ENCODE data around the gene RAMP1. TPM values are rescaled to one million over a fixed set of nuclear protein-coding genes. Genes with fewer than 3 reads are reported as not detected.
A peak's percentile ranks its signal among the peaks of the same experiment; 100 is the strongest.

RAMP1 gene
- total and polyA plus RNA-seq, 2 of the 4 experiments (the other 2 are of a cell fraction), result 15.8 to 77.1 TPM

- TF ChIP-seq ELK1 (IDR thresholded peaks at IDR 0.05; ENCODE audit: borderline replicate concordance, low read depth, low read length) (no peak), MXI1 (IDR thresholded peaks at IDR 0.05; ENCODE audit: borderline replicate concordance, low read depth, low read length) (no peak), RFX5 (IDR thresholded peaks at IDR 0.05; ENCODE audit: low read depth, low read length) (no peak), POLR2A (IDR thresholded peaks at IDR 0.05; ENCODE audit: low read depth, low read length) (no peak), RCOR1 (IDR thresholded peaks at IDR 0.05; ENCODE audit: insufficient replicate concordance, low read length) (no peak), RAD21 (IDR thresholded peaks at IDR 0.05; ENCODE audit: low read length) (no peak), CEBPB (IDR thresholded peaks at IDR 0.05; ENCODE audit: low read depth, low read length) (no peak)
- TF ChIP-seq, protein P1, sequence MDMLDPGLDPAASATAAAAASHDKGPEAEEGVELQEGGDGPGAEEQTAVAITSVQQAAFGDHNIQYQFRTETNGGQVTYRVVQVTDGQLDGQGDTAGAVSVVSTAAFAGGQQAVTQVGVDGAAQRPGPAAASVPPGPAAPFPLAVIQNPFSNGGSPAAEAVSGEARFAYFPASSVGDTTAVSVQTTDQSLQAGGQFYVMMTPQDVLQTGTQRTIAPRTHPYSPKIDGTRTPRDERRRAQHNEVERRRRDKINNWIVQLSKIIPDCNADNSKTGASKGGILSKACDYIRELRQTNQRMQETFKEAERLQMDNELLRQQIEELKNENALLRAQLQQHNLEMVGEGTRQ (IDR thresholded peaks at IDR 0.05; ENCODE audit: low read depth, low read length), result no peak
- H3K9me1 ChIP-seq (ENCODE audit: insufficient read depth, low read length), result peaks cover 4% of the 10 kb centered on the region
- no peak overlapping the region; the same call in 1 of the 2 replicates for H4K5ac ChIP-seq (ENCODE audit: low read depth, low read length)
- H3K14ac ChIP-seq (replicated peaks; ENCODE audit: low read depth, low read length), result peak overlapping the region; percentile 77; the same call in 1 of the 2 replicates
- DNase-seq (peak; percentile 80), ATAC-seq (ENCODE audit: low read depth) (peak; percentile 84)
- peak overlapping the region; percentile 85; the same call in 1 of the 2 replicates for H3K23ac ChIP-seq (ENCODE audit: low read depth, low read length)
- peak overlapping the region; percentile 99; the same call in 1 of the 2 replicates for H3K18ac ChIP-seq (ENCODE audit: low read depth, low read length)
- no peak overlapping the region for H2AK9ac ChIP-seq (replicated peaks; ENCODE audit: low read depth, low read length, poor library complexity)
- H3K4me2 ChIP-seq (ENCODE audit: low read depth, low read length), result no peak overlapping the region; the same call in 1 of the 2 replicates
- no peaks in the 10 kb centered on the region for H3K79me1 ChIP-seq (ENCODE audit: low read depth in 1 of 2, low read length in 2 of 2)
- intact Hi-C loops (cut with micrococcal nuclease), result no loop called here
- H3K4me1 ChIP-seq (ENCODE audit: control insufficient read depth, insufficient read depth, low read length), result peaks cover 10% of the 10 kb centered on the region
- POLR2A ChIA-PET (ENCODE audit: unreplicated experiment), result interaction anchor here (1.2 kb wide), 1 partner anchor 11 kb away, joined by 4 read pairs; no protein-coding TSS in a partner anchor
- 0 out of 2 replicates have a peak overlapping the region, but pooled peaks have one; percentile 93 for H2AK5ac ChIP-seq (ENCODE audit: low read depth, low read length)
- H2BK5ac ChIP-seq (ENCODE audit: low read depth, low read length, poor library complexity, severe bottlenecking), result peak overlapping the region; percentile 74
- peak overlapping the region in 1 of 2 experiments; percentile 98; a peak in 2 of 4 replicates for H4K8ac ChIP-seq (ENCODE audit: low read depth in 2 of 2, low read length in 2 of 2)
- no peaks in the 10 kb centered on the region for H3K36me3 ChIP-seq (ENCODE audit: control insufficient read depth, insufficient read depth, low read length)
- no peaks in the 10 kb centered on the region for H3K27me3 ChIP-seq (ENCODE audit: control insufficient read depth, insufficient read depth, low read length)
- peak overlapping the region; percentile 82; the same call in 1 of the 2 replicates for H4K91ac ChIP-seq (ENCODE audit: insufficient read depth, low read depth, low read length)
- H3K4me3 ChIP-seq (ENCODE audit: insufficient read depth, low read depth, low read length), result no peak overlapping the region
- H3K27ac ChIP-seq (ENCODE audit: insufficient read depth, low read length), result peak overlapping the region; percentile 83; the same call in 1 of the 2 replicates
- CTCF ChIA-PET, result no interaction called here
- dilution Hi-C loops (cut with HindIII; ENCODE audit: low sequenced_read_pairs, unreplicated experiment), result no loop called here
- H2BK120ac ChIP-seq (ENCODE audit: low read depth, low read length), result peak overlapping the region; percentile 78
- H2AFZ ChIP-seq (replicated peaks; ENCODE audit: low read length, poor library complexity), result no peak overlapping the region
- in situ Hi-C loops (cut with MboI; ENCODE audit: low sequenced_read_pairs), result no loop called here
- 0 out of 2 replicates have a peak overlapping the region, but pooled peaks have one; percentile 26 for H3K56ac ChIP-seq (ENCODE audit: extremely low read depth, insufficient read depth, low read length)
- H2BK20ac ChIP-seq (ENCODE audit: low read depth, low read length), result peak overlapping the region; percentile 85
- no TSS peak for BruUV-seq (replicated peaks)
- peak overlapping the region; percentile 28; the same call in 1 of the 3 replicates for H2BK15ac ChIP-seq (ENCODE audit: low read depth, low read length)
- peak overlapping the region; percentile 86; the same call in 1 of the 2 replicates for H3K4ac ChIP-seq (ENCODE audit: low read depth, low read length)
- H4K20me1 ChIP-seq (ENCODE audit: insufficient read depth, low read length), result no peaks in the 10 kb centered on the region
- peaks cover 5% of the 10 kb centered on the region for H3K9me3 ChIP-seq (ENCODE audit: control insufficient read depth, insufficient read depth, low read length)
- no peak overlapping the region for H3K9ac ChIP-seq (ENCODE audit: low read depth, low read length)
These were observed 79.8 kb downstream of the RAMP1 start for GRCh38 chr2:237939251-237939650.
